Heart right ventricle (tissue), 16 donors: ENCODE results near the gene SLC29A1. TPM values are rescaled to one million over a fixed set of nuclear protein-coding genes. Genes with fewer than 3 reads are reported as not detected.

ENCODE experiments used
- ATAC-seq, 8 donors: fragments of 200-7000 bp; cut with Tn5 transposase; one replicate each; pipeline ENCODE4 v1.9.1; 2020; ENCODE audit warnings: mild to moderate bottlenecking in 8 of 8, moderate library complexity in 8 of 8, moderate number of reproducible peaks in 1 of 8
- DNase-seq, 2 donors: peaks; one replicate each; pipeline ENCODE4 v3.0.0-alpha.2; 2020
- H3K27ac ChIP-seq, 10 donors: fragments of 200-600 bp; sonication (generic) in 2 of 10; one replicate each; pipeline versions ENCODE4 v1.5.0 to v1.8.0; 2020 to 2022; ENCODE audit warnings: mild to moderate bottlenecking in 3 of 10
- H3K27me3 ChIP-seq, 7 donors: fragments of 200-600 bp; one replicate each; pipeline ENCODE4 v1.8.0; 2021 to 2022; ENCODE audit warnings: mild to moderate bottlenecking in 2 of 7
- H3K36me3 ChIP-seq, 9 donors: fragments of 200-600 bp; sonication (generic) in 1 of 9; one replicate each; pipeline versions ENCODE4 v1.5.0 to v1.8.0; 2020 to 2022; ENCODE audit warnings: mild to moderate bottlenecking in 2 of 9
- H3K4me1 ChIP-seq, 9 donors: fragments of 200-600 bp; sonication (generic) in 1 of 9; one replicate each; pipeline versions ENCODE4 v1.5.0 to v1.8.0; 2020 to 2022; ENCODE audit warnings: mild to moderate bottlenecking in 4 of 9
- H3K4me3 ChIP-seq, 10 donors: fragments of 200-600 bp; sonication (generic) in 2 of 10; one replicate each; pipeline versions ENCODE4 v1.5.0 to v1.8.0; 2020 to 2022; ENCODE audit warnings: mild to moderate bottlenecking in 7 of 10, moderate library complexity in 2 of 10
- H3K9me3 ChIP-seq, 11 donors: fragments of 200-600 bp in 10 of 11; sonication (generic) in 2 of 11; one replicate each; pipeline versions ENCODE4 v1.5.0 to v1.8.0; 2013 to 2022; ENCODE audit warnings: mild to moderate bottlenecking in 2 of 11, control low read depth in 1 of 11, moderate library complexity in 1 of 11
- CTCF ChIP-seq, 9 donors: fragments of 200-600 bp; sonication (generic) in 2 of 9; IDR thresholded peaks; one replicate each; pipeline versions ENCODE4 v1.5.0 to v1.8.0; 2021 to 2022; ENCODE audit warnings: antibody characterized with exemption in 9 of 9, mild to moderate bottlenecking in 5 of 9, moderate library complexity in 1 of 9
- WGBS, 2 donors: extraction: QIAGEN DNeasy Blood & Tissue Kit; methylation state at CpG; one replicate each; pipeline ENCODE4 v1.1.7; 2013; ENCODE audit warnings: inconsistent platforms in 1 of 2; 5-methylcytosine and 5-hydroxymethylcytosine counted together
- intact Hi-C, 10 donors: fragments of 100-400 bp; cut with DNase I; formaldehyde crosslinking; loops; one replicate each; pipeline versions ENCODE4 v1.11.1 to v1.14.2; 2022
- polyA plus RNA-seq, 2 donors: library from polyadenylated mRNA; stranded (reverse); fragments of 200-250 nt; gene quantifications; one replicate each; pipeline ENCODE4 v1.2.3, GENCODE V29; 2013
- total RNA-seq, 10 donors: library from RNA; stranded (reverse); fragmentation: NEBNext Ultra II Directional in 3 of 10; extraction: Animal tissue kit (Norgen Biotek cat#: 25700) in 3 of 10; gene quantifications; one replicate each; pipeline versions ENCODE4 v1.2.1 to v1.2.4, GENCODE V29; 2021 to 2023
- donor health status: Arrhythmogenic right ventricular cardiomyopathy.
- donor health status: ischemic (EF 13 %, LVEDD 7.1; RV severe dilation, severe dysfunction).
- donor health status: healthy with polysubstance abuse.
- donor health status: DM: no; HTN: yes; CAD: no.
- donor health status: DM: no; HTN: no; CAD: no.
- donor health status: ischemic (EF 25% LVEDD 6.9; RV normal size, moderate dysfunction).
- donor health status: ischemic (EF 25% LVEDD 5.7; RV mildly dilated, moderate dysfunction).
- donor health status: healthy.
- donor health status: DM: yes; HTN: yes; CAD: no.
- donor health status: Ischemic cardiomyopathy.
- donor health status: ischemic (EF 35%, LVEDD 5.7; RV mildly dilated, moderate dysfunction).
- donor health status: nonischemic (EF 11% LVEDD 7.7; RV severe dilation, severe dysfunction).
- donor health status: DM: yes; HTN: yes; CAD: no.
- donor health status: PGD.
- donor health status: ischemic (EF 29% LVEDD 5.4; RV normal size, mild dysfunction).
- donor health status: nonischemic (EF 23%, LVEDD 6.1; RV moderate dilation, normal function).

The SLC29A1 gene
- total and polyA plus RNA-seq, 12 donors, result 46.3 to 198 (median 136) TPM

GRCh38 chr6:44269178-44269920, 46.0 kb downstream of the SLC29A1 start:
- no peak for TF ChIP-seq CTCF (IDR thresholded peaks at IDR 0.05)
- intact Hi-C loops, result loop anchor here (2.0 to 10.0 kb wide), 6 partner anchors 33 to 172 kb away; partner anchors contain the start of gene AARS2 (in 1 of the 10)
- ATAC-seq (no peak), DNase-seq (no peak)
- no peak overlapping the region for H3K4me3 ChIP-seq
- H3K4me1 ChIP-seq, result peaks cover 3 to 13% (median 7%) of the 10 kb centered on the region in 9 donors
- WGBS, 2 donors, result 67 to 91% methylated on average over 1 of the region's 1 CpG
- H3K27me3 ChIP-seq, result peaks cover 10 to 66% (median 53%) of the 10 kb centered on the region in 7 donors
- no peaks in the 10 kb centered on the region for H3K9me3 ChIP-seq
- no peak overlapping the region for H3K27ac ChIP-seq
- H3K36me3 ChIP-seq, result no peaks in the 10 kb centered on the region

GRCh38 chr6:44269921-44270525, 46.6 kb downstream of the SLC29A1 start, which contains the start of gene TMEM151B:
Gene TMEM151B (plus strand): TSS chr6:44270450. CDS start chr6:44270743, 293 bp downstream.
- Histone ChIP-seq H3K27ac (no peak within 1 kb of the TSS), H3K36me3 (no peaks in the 10 kb centered on the region), H3K4me1 (peaks cover 0 to 7% (median 0%) of the 10 kb centered on the region in 9 donors), H3K4me3 (peak within 1 kb of the TSS in 9 of 10 donors; percentile 22 to 42 (median 31)), H3K9me3 (no peaks in the 10 kb centered on the region), H3K27me3 (peaks cover 11 to 73% (median 59%) of the 10 kb centered on the region in 7 donors)
- no peak for ATAC-seq
- WGBS, 2 donors, result 10 to 37% methylated on average over 10 to 29 of the region's 29 CpGs
- no peak for TF ChIP-seq CTCF (IDR thresholded peaks at IDR 0.05)
- intact Hi-C loops, result loop anchor here (2.0 to 10.0 kb wide), 6 partner anchors 32 to 173 kb away; partner anchors contain the start of gene AARS2 (in 1 of the 10)
- DNase-seq, result no peak

GRCh38 chr6:44270526-44271405, 47.4 kb downstream of the SLC29A1 start:
- H3K36me3 ChIP-seq, result no peaks in the 10 kb centered on the region
- no peak for TF ChIP-seq CTCF (IDR thresholded peaks at IDR 0.05)
- 3 to 16% methylated on average over 9 to 87 of the region's 90 CpGs for WGBS, 2 donors
- DNase-seq, result no peak
- intact Hi-C loops, result no loop called here
- peaks cover 0 to 10% (median 3%) of the 10 kb centered on the region in 9 donors for H3K4me1 ChIP-seq
- H3K27me3 ChIP-seq, result peaks cover 18 to 80% (median 66%) of the 10 kb centered on the region in 7 donors
- H3K4me3 ChIP-seq, result peak overlapping the region in 9 of 10 donors; percentile 22 to 42 (median 31)
- H3K27ac ChIP-seq, result no peak overlapping the region
- no peak for ATAC-seq
- H3K9me3 ChIP-seq, result no peaks in the 10 kb centered on the region

GRCh38 chr6:44271406-44271723, 48.0 kb downstream of the SLC29A1 start:
- no peak for DNase-seq
- intact Hi-C loops, result no loop called here
- Histone ChIP-seq H3K27ac (no peak overlapping the region), H3K36me3 (no peaks in the 10 kb centered on the region), H3K27me3 (peaks cover 21 to 86% (median 72%) of the 10 kb centered on the region in 7 donors), H3K4me3 (no peak overlapping the region), H3K4me1 (peaks cover 0 to 10% (median 3%) of the 10 kb centered on the region in 9 donors), H3K9me3 (no peaks in the 10 kb centered on the region)
- WGBS, 2 donors, result 80 to 84% methylated on average over 6 of the region's 6 CpGs
- TF ChIP-seq CTCF (IDR thresholded peaks at IDR 0.05), result no peak
- ATAC-seq, result no peak
